RPMI8226 (cell line): ENCODE measurements around the gene PSMG3.

Source experiments
- DNase-seq: peaks from one replicate; pipeline ENCODE4 v3.0.0-alpha.2; 2015

PSMG3 gene

DNA sequence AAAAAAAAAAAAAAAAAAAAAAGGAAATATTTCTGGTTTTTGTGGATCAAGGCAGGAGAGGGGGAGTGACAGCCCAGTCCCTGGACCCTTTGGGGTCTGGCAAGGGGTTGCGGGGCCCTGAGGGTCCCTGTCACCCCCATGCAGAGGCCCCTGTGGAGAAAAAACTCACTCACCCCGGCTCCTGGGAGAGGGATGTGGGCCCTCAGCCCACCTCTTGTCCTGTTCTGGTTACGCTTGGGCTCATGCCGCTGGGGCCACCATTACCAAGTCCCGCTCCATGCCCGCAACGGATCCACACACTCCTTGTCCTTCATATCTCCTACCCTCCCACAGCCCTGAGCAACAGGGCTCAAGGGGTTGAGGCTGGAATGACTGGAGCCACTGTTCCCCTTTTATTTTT lies 12.8 kb downstream of the PSMG3 start:
- DNase-seq: no peak

DNA sequence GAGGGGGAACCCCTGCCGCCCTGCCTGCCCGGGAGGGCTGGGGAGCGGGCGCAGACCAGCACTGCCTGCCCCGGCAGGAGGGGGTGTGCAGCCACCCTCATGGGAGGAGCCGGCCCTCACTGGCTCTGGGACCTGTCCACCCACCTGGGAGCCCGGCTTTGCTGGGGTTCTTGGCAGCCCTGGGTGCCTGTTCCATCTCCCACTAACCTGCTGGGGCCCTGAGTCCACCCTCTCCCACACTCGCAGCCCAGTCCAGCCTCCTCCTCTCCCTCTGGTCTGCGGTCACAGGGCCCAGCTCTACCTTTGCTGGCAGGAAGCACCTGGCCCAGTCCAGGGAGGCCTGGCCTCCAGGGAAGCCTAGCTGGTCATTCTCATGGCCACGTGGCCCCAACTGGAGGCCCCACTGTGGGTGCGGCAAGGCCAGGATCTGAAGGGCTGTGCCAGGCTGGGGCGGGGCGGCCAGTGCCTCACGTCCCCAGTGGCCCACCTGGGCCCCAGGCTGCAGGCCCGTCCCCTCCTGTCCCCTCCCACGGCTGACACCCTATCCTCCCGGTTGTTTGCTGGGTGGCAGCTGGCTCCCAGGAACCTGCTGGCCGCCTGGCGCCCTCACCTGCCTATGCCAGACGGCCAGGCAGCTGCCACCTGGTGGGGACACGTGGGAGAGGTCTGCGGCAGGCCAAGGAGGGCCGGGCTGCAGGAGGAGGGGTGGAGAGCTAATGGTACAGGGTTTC lies 13.9 kb downstream of the PSMG3 start, which contains the start of gene TMEM184A:
TMEM184A (minus strand) TSS at position 393 of the 731 bp plus-strand sequence. CDS start 721 bp downstream, outside the sequence.
- DNase-seq: peak; percentile 97

DNA sequence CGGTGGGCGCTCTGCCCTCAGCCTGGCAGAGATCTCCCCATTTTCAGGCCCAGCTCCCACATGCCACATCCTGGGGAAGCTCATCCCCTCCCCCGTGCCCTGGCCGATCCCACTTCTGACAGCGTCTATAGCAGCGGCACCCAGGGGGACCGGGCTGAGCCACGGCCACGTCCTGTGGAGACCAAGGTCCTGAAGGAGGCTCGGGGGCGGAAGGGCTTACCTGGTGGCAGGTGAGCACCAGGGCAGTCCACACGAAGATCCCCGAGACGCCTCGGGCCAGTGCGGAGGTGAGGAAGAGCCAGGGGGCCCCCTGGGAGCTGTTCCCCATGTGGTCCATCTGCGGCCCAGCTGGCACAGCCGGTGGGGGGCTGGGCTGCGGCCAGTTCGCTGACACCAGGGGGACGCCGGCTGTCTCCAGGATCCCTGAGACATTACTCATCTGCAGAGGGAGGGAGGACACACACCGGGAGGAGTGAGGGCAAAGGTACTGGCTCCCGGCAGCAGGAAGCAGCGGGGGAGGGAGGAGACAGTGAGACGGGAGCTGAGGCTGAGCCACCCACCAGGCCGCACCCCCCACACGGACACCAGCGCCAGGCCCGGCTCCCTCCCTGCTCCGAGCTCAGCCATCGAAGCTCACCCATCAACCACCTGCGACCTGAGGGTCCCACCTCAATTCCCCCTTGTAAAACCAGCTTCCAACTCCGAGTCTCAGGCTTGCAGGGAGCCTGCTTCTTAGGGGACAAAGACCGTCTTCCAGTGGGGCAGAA lies 14.6 kb downstream of the PSMG3 start:
- peak; percentile 78 for DNase-seq

DNA sequence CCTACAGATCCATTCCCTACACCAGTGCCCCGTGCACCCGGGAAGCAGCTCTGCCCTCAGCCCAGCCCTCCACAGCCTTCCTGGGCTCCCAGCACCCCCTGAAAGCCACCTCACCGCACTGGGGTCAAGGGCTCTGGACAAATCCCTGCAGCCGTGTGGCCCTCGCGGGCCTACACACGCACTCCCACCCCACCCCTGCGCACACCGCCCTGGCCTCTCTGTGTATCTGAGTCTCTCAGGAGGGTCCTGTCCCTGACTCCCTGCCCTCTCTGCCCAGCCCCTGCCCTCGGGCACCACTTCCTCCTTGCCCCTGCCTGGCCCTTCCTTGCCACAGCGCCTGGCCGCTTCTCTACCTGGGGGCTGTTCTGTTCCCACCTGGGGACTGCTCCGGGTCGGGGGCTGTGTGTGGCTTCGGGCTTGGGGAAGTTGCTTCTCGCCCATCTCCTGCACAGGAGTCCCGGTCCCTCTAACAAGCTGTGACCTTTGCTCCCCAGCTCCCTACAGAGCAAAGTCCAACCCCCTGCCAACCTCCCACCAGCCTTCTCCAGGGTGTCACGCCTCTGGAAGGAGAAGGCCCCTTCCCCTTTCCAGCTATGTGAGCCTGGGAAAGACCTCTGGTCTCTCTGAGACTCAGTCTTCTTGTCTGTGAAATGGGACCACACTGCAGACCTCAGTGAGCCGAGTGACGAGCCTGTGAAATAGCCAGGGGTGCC lies 15.3 kb downstream of the PSMG3 start:
- DNase-seq: no peak

DNA sequence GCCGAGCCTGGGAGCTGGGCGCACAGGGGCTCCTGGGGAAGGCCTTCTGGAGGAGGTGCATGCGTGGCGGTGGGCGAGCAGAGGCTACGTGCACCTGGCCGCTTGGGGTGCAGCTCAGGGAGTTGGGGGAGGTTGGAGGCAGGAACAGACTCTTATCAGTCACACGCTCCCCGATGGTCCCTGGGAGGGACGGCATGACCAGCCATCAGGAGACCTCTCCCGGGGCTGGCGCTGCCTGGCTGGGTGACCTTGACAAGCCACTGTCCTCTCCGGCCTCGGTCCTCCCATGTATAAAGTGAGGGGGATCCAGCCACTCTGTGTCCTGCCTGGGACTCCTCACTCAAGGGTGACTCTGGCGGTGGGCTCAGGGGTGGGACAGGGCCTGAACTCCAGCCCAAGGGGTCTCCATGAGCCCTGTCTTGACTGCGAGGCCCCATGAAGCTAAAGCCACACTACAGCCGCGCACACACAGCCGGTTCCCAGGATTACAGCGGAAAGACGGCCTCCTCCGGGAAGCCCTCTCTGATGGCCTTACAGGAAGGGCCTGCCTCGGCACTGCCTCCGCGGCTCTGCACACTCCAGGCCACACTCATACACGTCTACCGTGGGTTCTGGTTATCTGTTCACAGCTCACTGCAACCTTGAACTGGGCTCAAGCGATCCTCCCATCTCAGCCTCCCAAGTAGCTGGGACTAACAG lies 16.2 kb downstream of the PSMG3 start:
- DNase-seq: no peak

DNA sequence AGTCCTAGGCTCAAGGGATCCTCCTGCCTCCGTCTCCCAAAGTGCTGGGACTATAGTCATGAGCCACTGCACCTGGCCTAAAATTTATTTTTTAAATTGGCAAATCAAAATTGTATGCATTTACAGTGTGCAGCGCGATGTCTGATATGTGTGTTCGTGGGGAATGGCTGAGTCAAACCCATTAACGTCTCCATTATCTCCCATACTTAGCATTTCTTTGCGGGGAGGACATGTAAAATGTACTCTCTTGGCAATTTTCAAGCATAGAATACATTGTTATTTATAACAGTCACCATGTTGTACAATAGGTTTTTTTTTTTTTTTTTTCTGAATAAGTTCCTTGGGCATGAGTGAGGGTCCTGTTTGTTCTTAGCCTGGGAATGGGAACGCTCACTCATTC lies 17.6 kb downstream of the PSMG3 start:
- no peak for DNase-seq

DNA sequence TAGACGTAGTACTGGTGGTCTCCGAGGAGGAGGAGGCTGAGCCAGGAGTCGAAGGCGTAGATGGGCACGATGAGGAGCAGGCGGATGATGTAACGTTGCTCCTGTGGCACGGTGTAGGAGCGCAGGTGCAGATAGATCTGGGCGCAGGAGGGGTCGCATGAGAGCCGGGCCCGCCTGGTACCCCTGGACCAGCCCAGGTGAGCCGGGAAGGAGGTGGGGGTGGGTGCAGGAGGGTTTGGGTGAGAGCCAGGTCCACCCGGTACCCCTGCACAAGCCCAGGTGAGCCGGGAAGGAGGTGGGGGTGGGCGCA lies 19.0 kb downstream of the PSMG3 start:
- DNase-seq: no peak

DNA sequence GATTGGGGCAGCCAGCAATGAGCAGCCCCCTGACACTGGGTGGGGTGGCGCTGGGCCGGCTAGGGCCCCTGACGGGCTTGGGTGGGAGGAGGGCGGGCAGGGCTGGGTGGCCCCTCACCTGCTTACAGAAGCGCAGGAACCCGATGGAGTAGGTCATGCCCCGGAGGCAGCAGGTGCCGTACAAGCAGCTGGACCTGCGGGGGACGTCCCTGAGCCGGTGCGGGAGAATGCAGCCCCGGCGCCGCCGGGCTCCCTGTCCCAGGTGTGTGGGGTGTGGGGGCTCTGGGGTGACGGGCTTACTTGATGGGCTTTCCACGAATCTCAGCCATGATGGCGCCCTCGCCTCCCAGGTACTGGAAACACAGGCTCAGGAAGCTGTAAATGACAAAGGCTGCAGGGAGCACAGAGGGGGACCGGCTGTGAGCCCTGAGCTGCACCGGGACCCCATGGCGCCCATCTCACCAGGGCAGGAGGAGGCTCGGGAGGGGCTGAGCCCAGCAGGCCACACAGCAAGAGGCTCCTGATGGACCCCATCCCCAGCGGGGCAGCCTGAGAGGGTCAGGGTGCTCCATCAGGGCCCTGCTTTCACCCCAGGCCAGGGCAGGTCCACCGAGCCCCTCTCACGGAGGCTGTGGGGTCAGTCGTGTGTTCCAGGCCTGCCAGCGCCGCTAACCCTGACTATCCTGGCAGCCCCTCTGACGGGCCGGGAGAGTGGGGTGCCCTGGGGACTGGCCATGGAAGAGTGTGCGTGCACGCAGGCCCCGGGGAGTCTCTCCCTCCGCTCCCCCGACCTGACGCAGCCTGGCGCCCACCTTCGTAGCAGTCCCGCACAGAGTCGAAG lies 19.6 kb downstream of the PSMG3 start:
- no peak for DNase-seq

DNA sequence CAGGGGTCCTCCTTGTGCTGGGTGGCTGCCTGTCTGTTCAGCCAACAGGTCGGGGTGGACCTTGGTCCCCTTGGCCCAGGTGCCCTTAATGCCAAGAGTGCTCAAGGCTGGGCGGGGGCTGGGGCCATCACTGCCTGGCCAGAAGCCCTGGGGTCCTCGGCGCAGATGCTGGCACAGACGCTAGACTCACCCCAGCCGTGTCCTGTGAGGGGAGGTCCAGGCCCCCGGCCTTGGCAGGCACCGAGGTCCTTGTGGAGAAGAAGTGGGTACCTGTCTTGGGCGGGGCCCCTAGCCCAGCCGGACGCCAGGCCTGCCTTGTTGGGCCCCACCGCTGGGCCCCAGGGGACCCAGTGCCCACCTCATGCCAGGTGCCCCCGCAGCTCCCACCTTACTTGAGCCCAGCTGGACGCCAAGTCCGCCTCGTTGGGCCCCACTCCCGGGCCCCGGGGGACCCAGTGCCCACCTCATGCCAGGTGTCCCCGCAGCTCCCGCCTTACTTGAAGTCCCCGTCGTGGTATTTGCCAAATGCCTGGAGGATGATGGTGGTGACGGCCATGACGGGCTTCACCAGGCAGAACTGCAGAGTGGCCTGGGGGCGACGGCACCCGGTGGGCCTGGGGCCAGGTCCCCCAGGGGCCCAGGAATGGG lies 20.4 kb downstream of the PSMG3 start:
- no peak for DNase-seq

DNA sequence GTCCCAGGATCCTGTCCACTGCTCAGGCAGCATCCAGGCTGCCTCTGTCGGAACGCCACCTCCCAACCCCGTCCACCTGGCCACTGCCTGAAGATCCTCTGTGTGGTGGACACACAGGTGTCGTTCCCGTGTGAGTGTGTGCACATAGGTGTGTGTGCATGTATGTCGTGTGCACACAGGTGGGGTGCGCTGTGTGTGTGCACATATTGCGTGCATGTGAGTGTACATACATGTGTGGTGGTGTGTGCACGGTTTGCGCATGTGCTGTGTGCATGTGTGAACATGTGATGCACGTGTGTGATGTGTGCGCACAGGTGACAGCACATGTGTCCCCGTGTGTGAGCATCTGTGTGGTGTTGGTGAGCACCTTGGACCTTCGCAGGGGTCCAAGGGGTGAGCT lies 20.9 kb downstream of the PSMG3 start:
- DNase-seq: no peak

DNA sequence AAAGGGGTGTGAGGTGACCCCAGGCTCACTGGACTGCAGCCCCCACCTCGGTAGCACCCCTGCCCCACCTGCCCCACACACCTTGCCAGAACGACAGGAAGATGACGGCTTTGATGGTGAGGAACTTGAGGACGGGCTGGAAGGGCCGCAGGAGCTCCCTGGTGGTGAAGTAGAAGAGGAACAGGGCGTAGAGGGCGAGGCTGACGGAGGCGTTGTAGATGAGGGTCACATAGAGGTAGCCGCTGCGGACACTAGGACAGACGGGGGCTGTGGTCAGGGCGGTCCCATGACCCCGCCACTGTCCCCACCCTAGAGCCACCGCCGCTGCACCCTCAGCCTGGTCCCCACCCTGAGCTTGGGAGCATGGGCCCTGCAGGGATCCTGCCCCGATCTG lies 21.4 kb downstream of the PSMG3 start:
- DNase-seq: peak; percentile 95

DNA sequence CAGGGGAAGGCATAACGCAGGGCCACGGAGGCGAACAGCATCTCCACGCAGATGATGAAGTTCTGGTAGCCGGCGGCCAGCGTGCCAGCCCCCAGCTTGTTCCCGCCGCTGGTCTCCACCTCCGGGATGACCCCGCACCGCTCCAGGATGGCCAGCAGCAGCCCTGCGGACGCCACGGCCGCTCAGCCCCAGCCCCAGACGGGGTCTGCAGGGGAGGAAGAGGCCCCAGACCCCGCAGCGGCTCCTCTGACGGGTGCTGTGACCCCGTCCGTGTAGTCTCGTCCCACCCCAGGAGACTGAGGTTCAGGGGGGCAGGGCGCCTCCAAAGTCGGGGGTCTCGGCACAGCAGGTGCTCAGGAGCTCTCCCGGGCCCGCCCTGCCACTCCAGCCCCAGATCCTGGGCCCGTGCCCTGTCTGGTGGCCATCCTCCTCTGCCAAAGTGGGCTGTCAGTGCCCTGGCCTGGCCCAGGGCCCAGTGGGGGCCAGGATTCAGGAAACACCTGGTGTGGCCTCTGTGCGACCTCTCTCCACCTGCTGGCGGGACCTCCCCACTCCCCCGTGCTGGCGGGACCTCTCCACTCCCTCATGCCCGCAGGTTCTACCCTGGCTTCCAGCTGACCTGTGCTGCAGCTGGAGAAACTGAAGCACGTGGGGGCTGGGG lies 21.9 kb downstream of the PSMG3 start:
- DNase-seq: no peak

DNA sequence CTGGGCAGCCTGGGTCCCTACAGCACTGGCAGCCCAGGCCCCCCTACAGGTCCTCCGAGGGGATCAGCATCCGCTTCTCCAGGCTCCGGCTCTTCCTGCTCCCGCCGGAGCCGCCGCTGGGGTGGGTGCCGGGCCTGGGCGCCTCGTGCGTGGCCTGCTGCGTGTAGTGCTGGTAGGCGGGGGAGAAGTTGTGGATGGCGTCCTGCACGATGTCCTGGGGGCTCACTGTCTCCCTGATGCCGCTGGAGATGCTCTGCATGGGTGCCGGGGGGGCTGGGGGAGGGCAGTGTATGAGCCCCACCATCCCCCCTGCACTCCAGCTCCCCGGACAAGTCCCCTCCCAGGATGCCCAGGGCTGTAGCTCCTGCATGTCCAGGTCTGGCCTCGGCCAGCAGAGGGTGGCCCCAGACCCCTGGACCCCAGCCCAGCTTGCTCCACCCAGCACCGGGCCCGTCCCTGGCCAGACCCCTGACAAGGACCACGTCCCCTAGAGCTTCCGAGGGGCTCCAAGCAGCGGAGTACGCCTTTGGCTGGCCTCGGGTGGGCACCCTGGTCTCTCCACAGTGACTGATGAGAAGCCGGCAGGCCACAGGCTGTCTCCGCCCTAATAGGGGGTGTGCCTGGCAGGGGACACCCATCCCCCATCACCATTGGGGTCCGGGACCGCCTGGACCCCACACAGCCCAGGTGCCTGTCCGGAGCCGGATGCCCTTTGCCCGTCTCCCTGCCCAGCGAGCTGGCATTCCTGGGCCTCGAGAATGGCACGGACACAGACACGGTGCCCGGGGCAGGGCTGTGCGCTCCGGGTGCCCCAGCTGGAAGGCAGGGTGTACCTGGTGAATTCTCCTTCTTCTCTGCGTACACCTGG lies 22.7 kb downstream of the PSMG3 start:
- no peak for DNase-seq

DNA sequence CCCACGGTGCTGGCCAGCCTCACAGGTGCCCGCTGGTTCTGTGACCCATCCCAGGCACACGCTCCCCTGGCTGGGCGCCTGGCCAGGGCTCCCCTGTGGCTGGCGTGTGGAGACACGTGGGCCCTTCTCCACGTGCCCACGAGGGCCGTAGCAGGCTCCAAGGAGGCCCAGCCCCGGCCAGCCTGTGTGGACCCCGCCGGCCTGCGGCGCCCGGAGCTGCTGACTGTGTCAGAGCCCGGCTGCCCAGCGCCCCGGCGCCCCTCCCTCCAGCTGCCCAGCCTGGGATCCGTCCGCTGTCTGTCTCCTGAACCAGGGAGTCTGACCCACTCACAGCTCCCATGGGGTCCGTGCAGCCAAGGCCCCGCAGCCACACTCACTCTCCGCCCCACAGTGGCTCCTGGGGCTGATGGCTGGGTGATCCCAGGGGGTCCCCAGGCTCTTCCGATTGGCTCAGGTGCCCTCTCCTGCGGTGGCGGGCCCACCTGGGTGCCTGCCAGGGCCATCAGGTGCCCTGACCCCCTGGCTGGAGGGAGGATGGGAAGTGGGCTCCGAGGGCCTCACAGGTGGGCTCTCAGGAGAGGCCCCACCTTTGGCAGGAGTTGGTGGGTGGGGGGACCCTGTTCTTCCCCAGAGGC lies 23.4 kb downstream of the PSMG3 start:
- DNase-seq: no peak

DNA sequence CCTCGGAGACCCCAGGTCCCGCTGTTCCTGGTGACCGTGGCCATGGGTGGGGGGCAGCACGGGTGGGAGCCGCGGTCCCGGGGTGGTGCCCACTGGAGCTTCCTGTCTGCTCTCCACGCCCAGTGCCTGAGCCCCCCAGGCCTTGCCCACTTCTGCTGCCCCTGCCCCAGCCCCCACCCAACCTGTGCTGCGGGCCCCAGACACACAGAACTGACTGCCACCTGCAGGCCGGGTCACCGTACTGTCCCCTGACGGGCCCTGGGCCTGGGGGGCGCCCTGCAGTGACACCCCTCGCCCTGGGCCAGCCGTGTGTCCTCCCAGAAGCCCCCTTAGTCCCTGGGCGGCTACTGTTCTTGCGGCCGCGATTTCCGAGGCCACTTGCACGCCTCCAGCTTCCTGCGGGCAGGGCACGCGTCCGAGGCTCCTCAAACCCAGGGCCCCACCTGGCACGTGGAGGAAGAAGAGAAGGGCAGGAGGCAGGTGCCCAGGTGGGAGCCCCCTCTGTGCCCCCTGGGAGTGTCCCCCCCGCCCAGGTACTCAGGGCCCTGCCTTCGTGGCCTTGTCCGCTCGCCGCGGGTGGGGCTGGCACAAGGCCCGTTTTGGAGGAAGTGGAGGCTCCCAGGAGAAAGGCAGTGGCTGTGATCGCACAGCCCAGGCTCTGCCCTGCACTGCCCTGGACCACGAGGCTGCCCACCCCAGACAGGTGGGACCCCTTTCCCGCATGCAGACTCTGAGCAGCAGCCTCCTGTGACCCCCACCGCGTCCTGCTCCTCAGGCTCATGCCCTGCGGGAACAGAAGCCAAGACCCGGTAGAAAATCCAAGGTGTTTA lies 24.2 kb downstream of the PSMG3 start:
- no peak for DNase-seq

DNA sequence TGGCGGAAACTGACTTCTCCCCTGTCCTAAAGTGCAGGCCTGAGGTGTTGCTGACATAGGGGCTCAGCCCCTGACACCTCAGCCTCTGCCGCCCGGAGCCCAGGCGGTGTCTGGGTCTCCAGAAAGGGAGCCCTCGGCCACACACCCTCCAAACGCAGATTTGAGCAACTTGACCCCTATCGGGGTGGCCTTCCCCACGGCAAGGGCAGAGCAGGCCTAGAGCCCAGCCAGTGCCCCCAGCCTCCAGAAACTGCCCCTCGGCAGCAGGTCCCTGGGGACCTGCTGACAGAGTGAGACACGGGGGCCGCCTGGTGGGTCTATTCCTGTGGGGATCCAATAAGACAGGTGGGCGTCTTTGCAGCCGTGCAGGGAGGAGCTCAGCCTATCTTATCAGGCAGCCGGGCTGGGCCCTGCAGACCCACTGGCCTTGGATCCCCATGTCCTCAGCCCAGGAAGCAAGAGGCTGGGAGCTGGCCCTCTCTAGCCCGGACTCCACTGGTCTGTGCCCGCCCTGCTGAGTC lies 24.9 kb downstream of the PSMG3 start:
- DNase-seq: no peak

DNA sequence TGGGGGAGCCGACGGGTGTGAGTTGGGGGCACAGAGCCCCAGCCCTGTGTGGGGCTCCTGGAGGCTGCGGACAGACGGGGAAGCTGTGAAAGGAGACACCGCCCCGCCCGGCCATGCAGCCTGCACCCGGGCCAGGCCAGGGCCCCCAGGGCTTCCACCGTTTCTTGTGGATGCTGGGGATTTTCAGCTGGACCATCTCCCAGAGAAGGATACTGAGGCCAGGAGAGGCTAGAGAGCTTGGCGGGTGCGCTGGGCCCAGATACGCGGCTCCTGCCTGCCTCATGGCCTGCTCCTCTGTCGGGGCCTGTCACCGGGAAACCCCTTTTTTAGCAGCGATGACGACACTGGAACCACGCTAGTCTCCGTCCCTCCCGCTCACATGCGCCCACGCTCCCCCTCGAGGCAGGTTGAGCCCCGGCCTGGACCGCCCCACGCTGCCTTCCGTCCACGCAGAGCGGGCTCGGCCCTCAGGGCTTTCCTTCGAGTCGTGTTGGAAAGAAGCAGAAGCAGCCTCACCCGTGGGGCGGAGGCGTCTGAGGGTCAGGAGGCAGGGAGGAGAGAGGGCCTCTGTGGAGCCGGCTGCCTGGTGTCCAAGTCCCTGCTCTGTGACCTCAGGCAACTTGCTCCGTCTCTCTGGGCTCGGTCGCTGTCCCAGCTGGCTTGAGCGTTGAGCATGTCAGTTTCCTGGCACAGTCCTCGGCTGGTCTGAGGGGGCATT lies 25.5 kb downstream of the PSMG3 start:
- no peak for DNase-seq

DNA sequence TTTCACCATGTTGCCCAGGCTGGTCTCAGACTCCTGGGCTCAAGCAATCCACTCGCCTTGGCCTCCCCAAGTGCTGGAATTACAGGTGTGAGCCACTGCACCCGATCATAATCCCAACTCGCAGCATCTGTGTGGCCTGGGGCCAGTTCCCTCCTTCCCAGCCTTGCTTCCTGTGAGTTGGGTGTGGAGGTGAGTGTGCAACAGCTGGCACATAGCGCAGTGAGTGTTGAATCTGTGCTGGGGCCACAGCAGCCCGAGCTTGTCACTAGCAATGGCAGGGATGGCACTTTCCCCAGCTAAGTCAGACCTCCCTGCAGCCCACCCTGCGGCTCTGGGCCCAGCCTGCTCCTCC lies 26.0 kb downstream of the PSMG3 start:
- DNase-seq: no peak
